GM21825 (cell line): ENCODE results near the gene MORC3.
"Not testable (repeated sequence)": the region's sequence is repeated elsewhere in the genome, so short reads cannot be mapped to it uniquely, and the experiment has no call there.

ENCODE experiments used
- ATAC-seq: cut with Tn5 transposase; IDR thresholded peaks from one replicate; pipeline ENCODE4 v1.9.1; 2021; ENCODE audit warnings: mild to moderate bottlenecking, moderate library complexity; ENCODE audit not compliant: unreplicated experiment

MORC3 gene

DNA sequence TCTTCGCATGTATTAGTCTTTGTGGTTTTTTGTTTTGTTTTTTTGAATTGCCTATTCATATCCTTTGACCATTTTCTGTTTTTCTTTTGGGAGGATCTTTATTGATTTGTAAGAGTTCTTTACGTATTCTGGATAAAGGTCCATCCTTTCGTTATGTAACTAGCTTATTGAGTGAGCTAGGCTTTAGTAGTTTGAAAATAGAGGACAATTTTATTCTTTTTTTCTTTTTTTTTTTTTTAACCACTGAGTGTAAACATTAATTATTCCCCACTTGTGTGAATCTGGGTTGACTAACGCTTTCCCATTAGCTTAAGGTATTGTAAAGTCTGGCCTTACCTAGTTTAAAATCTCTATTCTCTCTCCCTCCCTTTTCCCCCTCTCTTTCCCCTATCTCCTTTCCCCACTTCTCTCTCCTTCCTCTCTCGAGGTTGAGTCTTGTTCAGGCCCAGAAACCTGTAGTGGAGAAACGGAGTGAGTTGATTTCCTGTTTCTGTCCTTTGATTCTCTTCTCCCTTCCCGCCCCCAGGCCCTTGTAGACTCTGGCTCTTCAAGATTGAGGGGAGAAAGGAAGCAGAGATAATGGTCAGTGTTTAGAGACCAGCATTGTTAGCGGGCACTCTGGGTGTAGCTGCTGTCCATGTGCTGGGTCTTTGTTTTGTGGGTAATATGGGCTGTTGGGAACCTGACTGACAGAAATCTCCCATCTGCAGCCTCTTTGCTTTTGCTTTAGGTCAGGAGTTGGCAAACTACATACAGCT lies 1.5 kb downstream of the MORC3 start:
- ATAC-seq = no peak

DNA sequence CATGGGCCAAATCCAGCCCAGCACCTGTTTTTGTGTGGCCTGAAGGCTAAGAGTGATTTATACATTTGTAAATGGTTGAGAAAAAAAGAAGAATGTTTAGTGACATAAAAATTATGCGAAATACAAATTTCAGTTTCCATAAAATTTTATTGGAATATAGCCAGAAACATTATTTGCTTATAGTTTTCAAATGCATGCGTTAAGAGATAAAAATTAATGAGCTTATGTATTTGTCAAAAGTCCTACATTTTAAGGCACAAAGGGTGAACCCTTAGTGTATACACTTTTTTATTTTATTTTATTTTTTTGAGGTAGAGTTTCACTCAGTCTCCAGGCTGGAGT lies 2.1 kb downstream of the MORC3 start:
- ATAC-seq = no peak

DNA sequence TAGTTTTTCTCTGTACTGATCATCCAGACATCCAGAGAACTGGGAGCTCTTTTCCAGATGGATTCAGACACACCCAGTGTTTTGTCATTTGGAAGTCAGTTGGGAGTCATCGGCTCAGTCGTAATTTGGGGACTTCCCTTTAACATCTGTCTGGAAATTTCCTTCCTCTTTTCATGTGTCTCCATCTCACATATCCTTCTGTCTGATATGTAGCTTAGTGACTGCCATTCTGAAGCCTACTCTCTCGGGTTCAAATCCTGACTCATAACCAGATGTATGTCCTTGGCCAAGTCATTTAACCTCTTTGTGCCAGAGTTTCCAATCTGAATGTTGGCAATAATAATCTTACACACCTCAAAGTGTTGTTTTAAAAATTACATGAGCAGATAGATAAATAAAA lies 3.0 kb downstream of the MORC3 start:
- ATAC-seq = no peak

DNA sequence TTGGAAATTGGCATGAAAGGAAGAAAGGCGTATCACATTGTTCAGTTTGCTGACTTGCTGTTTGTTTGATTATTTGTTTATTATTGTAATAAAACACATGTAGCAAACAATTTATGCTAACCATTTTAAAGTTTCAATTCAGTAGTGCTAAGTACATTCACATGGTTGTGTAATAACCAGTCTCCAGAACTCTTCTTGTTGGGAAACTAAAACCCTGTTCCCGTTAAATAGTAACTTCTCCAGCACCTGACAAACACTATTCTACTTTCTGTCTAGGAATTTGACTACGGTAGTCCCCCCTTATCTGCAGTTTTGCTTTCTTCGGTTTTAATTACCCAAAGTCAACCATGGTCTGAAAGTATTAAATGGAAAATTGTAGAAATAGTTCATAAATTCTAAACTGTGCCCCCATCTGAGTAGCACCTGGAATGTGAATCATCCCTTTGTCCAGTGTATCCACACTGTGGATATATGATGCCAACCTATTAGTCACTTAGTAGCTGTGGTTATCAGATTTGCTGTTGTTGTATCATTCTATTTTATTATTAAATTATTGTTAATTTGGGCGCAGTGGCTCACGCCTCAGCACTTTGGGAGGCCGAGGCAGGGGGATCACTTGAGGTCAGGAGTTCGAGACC lies 5.5 kb downstream of the MORC3 start:
- no peak for ATAC-seq

DNA sequence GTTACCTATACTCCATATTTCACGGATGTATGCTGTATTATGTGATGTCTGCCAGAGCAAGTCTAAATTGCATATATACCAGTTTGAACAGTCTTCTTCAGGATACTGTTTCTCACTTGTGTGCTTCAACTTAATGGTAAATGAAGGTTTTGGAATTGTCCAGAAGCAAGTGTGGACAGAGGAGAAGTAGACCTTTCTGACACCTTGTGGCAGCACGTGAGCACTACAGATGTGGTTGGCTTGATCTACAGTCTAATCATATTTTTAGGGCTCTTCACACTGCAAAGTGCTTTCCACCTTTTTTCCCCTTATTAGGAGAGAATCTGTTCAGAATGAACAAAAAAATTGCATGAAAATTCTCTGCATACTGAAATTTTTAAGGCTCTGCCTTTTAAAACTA lies 10.9 kb downstream of the MORC3 start:
- peak; percentile 75 for ATAC-seq

DNA sequence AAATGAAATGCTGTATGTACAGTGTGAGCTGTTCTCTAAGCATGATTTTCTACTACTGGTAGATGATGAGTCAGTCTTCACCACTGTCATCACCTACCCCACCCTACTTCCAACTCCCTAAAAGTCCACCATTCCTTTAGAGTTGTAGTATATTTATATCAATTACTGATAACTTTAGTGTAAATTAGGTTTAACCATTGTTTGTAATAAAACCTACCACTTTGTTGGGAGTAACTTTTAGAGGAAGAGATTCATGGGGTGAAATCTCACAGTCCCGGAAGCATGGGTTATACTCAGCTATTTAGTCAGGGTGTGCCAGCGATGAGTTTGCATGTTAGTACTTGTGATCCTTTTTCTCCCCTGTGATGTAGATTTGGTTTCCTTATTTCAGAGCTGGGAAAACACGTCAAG lies 17.1 kb downstream of the MORC3 start:
- no peak for ATAC-seq

DNA sequence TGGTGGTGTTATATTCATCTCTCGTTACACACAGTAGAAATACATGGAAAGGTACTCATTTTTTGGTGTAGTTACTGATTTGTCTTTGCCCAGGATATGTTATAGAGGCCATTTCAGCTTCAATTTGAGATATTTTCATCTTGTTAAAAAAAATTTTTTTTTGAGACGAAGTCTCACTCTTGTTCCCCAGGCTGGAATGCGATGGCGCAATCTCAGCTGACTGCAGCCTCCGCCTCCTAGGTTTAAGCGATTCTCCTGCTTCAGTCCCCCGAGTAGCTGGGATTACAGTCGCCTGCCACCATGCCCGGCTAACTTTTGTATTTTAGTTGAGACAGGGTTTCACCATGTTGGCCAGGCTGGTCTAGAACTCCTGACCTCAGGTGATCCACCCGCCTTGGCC lies 19.0 kb downstream of the MORC3 start:
- ATAC-seq = no peak

DNA sequence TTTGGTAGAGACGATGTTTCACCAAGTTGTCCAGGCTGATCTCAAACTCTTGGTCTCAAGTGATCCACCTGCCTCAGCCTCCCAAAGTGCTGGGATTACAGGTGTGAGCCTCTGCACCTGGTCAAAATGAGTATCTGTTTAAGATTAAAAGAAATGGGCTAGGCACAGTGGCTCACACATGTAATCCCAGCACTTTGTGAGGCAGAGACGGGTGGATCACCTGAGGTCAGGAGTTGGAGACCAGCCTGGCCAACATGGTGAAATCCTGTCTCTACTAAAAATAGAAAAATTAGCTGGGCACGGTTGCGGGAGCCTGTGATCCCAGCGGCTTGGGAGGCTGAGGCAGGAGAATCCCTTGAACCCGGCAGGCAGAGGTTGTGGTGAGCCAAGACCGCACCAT lies 22.6 kb downstream of the MORC3 start:
- ATAC-seq = not testable (repeated sequence)

DNA sequence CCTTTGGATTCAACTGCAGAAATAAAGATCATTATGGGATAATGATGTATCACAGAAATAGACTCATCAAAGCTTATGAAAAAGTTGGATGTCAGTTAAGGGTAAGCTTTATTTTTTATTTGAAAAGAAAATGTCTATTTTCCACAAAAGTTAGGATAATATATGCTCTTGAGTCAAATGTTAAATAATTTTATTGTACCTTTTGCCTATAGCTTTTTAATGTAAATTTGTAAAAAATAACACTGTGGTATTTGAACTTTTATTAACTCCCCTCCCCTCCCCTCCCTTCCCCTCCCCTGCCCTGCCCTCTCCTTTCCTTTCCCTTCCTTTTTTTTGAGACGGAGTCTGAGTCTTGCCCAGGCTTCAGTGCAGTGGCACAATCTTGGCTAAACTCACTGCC lies 24.9 kb downstream of the MORC3 start:
- ATAC-seq = no peak

DNA sequence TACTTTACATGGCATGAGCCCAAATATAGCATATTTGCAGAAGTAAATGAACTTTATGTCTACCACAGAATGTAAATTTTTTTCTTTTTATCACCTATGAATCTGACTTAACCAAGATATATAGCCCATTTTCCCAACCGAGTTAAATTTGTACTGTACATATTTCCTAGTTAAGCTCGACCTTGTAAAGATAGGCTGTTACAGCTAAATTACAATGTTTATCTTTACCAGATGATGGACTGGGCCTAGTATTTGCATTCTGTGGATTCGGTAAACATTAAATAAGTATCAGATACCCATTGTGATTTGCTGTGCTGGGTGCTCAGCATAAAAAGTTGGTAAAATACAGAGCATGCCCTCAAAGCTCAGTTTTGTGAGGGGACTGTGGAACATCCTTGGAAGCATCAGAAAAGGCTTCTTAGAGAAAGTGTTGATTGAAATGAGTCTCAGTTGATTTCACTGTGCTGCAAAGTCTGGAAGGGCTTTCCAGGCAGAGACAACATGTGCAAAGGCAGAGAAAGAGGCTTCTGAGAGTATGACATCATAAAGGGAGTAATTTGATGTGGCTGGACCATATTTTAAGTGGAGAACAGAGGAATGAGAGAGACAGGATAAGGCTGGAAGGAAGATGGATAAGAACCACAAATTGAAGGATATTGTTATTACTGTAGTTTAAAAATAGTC lies 27.4 kb downstream of the MORC3 start:
- no peak for ATAC-seq

DNA sequence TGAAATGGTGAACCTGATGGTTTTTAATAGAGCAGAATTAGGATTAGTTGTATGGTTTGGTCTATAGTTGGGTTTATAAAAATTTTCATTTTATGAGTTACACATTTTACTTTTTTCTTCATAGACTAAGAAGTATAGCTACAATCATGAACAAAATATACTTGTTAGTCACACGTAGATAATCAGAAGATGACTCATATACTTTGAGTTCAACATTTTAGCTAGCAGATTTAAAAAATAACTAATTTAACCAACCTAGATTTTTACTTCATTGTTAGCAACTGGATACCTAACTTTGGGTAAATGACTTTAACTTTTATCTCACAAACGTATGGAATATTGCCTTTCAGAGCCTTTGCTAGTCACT lies 27.9 kb downstream of the MORC3 start:
- ATAC-seq = no peak

DNA sequence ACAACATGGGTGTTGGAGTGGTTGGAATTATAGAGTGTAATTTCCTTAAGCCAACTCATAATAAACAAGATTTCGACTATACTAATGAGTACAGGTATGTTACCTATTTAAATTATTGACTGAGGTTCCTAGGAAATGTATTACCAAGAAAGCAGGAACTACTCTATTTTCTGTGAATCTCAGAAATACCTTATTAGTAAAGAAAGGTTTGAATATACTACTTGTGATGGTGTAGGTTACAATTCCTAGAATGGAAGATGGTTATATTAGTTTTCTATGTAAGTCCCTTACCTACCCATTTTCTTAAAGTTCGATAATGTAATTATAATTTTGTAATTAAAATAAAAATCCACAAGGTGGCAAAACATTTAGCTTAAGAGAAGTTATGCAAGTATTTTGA lies 29.3 kb downstream of the MORC3 start:
- ATAC-seq = no peak

DNA sequence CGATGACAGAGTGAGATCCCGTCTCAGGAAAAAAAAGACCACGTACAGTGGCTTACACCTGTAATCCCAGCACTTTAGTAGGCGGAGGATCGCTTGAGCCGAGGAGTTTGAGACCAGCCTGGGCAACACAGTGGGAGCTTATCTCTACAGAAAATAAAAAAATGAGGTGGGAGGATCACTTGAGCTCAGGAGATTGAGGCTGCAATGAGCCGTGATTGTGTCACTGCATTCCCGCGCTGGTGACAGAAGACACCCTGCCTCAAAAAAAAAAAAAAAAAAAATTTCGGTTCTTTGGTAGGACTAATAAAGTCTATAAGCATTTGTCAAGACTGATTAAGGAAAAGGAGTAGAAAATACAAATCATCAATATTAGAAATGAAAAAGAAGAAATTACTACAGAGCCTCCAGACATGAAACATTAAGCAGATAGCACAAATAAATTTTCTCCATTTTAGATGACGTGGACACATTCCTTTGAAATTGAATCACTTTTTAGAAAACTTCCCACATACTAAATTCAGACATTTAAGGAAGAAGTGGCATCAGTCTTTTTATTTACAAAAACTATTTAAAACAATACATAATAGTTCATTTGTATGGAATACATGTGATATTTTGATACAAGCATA lies 30.4 kb downstream of the MORC3 start:
- no peak for ATAC-seq

DNA sequence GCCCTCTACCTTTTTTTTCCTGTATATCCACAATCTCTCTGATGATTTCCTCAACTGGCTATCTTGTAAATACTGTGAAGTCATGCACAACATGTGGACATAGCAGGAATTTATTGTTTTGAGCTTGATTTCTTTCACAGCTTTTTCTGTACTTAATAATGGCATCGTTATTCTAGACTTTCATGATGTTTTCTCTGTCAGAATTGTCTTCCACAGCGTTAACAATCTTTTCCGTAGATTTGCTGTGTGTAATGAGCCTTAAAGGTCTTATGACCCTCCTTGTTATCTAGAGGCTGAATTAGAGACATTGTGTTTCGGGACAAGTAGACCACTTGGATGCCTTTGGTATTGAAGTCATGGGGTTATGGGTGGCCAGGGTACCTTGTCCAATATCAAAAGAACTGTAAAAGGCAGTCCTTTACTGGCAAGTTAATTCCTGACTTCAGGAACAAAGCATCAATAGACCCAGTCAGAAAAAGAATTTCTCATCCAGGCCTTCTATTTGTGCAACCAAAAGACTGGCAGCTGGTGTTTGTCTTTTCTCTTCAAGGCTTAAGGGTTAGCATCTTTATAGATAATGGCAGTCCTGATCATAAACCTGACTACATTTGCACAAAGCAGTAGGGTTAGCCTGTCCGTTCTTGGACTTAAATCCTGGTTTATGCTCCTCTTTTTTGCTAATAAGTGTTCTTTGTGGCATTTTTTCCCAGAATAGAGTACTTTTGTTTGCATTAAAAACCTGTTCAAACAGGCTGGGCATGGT lies 35.1 kb downstream of the MORC3 start:
- no peak for ATAC-seq

DNA sequence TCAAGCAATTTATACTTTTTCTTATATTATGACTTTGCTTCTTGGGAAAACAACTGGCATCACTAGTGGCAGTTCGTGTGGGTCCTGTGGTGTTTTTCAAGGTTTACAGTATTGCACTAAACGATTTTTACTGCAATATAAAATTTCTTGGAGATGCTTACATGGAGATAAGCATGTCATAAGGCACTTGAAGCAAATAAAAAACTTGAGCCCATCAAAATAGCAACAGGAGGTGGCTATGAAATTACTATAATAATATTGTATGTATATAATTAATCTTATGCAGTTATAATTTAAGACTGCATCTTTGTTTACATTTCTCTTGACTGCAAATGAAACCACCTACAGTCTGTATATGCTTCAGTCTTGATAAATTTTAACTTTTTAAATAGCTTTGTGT lies 35.9 kb downstream of the MORC3 start:
- no peak for ATAC-seq

DNA sequence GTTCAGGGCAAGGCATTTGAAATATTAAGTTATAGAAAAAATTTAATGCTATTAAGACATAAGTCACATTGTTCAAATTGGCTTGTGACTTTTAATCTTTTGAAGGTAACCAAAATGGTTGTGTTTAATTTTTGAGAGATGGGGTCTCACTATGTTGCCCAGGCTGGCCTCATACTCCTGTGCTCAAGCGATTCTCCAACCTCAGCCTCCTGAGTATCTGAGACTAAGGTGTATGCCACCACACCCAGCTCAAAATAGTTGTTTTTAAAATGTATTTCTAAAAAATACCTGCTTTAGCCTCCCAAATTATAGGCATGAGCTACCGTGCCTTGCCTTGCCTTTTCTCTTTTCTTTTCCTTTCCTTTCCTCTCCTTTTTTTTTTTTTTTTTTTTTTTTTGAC lies 39.2 kb downstream of the MORC3 start:
- ATAC-seq = no peak

DNA sequence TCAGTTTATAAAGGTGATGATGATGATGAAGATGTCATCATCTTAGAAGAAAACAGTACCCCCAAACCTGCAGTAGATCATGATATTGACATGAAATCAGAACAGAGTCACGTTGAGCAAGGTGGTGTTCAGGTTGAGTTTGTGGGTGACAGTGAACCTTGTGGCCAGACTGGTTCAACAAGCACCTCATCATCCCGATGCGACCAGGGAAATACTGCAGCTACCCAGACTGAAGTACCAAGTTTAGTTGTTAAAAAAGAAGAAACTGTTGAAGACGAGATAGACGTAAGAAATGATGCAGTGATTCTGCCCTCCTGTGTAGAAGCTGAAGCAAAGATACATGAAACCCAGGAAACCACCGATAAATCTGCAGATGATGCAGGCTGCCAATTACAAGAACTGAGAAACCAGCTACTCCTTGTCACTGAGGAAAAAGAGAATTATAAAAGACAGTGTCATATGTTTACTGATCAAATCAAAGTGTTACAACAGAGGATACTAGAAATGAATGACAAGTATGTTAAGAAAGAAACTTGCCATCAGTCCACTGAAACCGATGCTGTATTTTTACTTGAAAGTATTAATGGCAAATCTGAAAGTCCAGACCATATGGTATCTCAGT lies 49.2 kb downstream of the MORC3 start:
- ATAC-seq = no peak

DNA sequence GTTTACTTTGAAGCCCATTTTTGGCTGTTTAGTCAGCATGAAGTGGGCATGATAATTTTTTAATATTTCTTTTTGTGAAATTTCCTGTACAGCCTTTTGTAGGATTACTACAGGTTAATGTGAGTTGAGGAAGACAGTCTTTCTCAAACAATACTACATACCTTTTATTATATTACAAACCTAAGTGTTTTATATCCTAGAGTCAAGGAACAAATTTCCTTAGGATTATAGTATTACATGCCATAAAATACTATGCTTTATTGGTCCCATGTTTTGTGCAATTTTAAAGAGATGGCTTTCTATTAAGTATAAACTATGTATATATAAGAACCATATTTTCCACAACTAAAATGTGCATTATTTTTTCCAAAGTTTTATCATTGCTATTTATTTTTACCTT lies 56.0 kb downstream of the MORC3 start:
- no peak for ATAC-seq

DNA sequence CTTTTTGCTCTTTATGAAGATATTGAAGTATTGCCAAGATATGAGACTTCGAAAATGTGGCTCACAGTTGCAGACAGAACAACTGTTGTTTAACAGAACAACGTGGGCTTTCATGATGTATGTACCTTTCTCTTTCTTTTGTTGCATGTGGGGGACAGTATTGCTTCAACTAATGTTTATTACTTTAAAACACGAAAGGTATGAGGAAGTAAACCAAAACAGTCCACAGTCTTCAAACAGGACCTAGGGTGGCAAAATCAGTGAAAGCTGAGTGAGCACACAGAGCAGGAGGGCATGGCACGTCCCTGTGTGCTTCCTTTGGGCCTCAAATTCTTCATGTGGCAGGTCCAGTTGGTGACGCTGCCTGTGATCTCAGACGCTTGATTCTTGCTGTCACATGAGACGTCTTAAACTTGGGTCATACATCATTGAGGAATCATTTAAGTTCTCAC lies 57.4 kb downstream of the MORC3 start:
- ATAC-seq = no peak

DNA sequence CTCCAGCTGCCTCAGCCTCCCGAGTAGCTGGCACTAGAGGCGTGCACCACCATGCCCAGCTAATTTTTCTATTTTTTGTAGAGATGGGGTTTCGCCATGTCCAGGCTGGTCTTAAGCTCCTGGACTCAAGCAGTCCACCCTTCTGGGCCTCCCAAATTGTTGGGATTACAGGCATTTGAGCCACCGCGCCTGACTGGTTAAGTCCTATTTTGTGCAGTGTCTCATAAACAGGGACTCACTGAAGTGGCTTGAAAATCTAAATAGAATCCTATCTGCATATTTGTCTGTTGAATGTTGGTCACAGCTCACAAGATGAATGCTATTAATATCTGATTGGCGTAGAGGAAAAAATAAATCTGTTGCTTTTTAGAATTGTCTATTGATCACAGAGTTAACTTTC lies 59.3 kb downstream of the MORC3 start:
- ATAC-seq = no peak
